K562 (cell line): ENCODE data around the gene TSGA10. TPM values are rescaled to one million over a fixed set of nuclear protein-coding genes. Genes with fewer than 3 reads are reported as not detected.

Experiments
- BMI1 ChIP-seq: fragments of 150-350 bp; IDR thresholded peaks from 2 replicates; pipeline ENCODE4 v1.6.1; 2014; ENCODE audit warnings: low read length
- CBX1 ChIP-seq: sonication (generic); IDR thresholded peaks from 2 replicates; pipeline ENCODE4 v1.6.1; 2016; ENCODE audit warnings: antibody characterized with exemption, low read depth, mild to moderate bottlenecking
- CEBPG ChIP-seq, 3 experiments: fragments of 200-800 bp in 1 of 3; sonication (Bioruptor generic) in 1 of 3; sonication (generic) in 1 of 3; formaldehyde crosslinking in 1 of 3; IDR thresholded peaks in 2 of 3; conservative IDR thresholded peaks in 1 of 3; 2 replicates each; pipeline versions ENCODE4 v1.6.1 to v1.8.0; 2016 to 2022; ENCODE audit warnings: missing compliant biosample characterization in 2 of 3, missing genetic modification characterization in 2 of 3, mild to moderate bottlenecking in 1 of 3, missing genetic modification reagents in 1 of 3
- CHD1 ChIP-seq: fragments of 200-600 bp; sonication (generic); IDR thresholded peaks from one replicate; pipeline ENCODE4 v1.6.1; 2012; ENCODE audit warnings: mild to moderate bottlenecking, moderate library complexity, low read length, inconsistent platforms
- CSDE1 ChIP-seq, 2 experiments: fragments of 450-650 bp; IDR thresholded peaks; 2 replicates each; pipeline ENCODE4 v1.6.1; 2016; ENCODE audit warnings: mild to moderate bottlenecking in 1 of 2
- ELK1 ChIP-seq: sonication (generic); formaldehyde crosslinking; IDR thresholded peaks from 2 replicates; pipeline ENCODE4 v1.8.1; 2022; ENCODE audit warnings: missing genetic modification reagents
- EP300 ChIP-seq: IDR thresholded peaks from 2 replicates; pipeline ENCODE4 v1.6.1; 2012; ENCODE audit warnings: low read length, improper control_type of control experiment
- HNRNPH1 ChIP-seq: fragments of 200-400 bp; formaldehyde crosslinking; optimal IDR thresholded peaks from 2 replicates; pipeline ENCODE3; 2017; ENCODE audit warnings: low read depth, mild to moderate bottlenecking, low read length, moderate library complexity
- KAT7 ChIP-seq: sonication (generic); formaldehyde crosslinking; IDR thresholded peaks from 2 replicates; pipeline ENCODE4 v1.8.0; 2022; ENCODE audit warnings: missing genetic modification reagents, mild to moderate bottlenecking, borderline replicate concordance
- MAFG ChIP-seq: fragments of 450-650 bp; conservative IDR thresholded peaks from 2 replicates; pipeline ENCODE4 v1.6.1; 2016; ENCODE audit warnings: missing genetic modification characterization, missing compliant biosample characterization
- MBD1 ChIP-seq: fragments of 250-450 bp; sonication (Bioruptor Pico); IDR thresholded peaks from 2 replicates; pipeline ENCODE4 v1.8.0; 2022; ENCODE audit warnings: inconsistent platforms
- PBX2 ChIP-seq, 2 experiments: IDR thresholded peaks in 1 of 2; conservative IDR thresholded peaks in 1 of 2; 2 replicates each; pipeline ENCODE4 v1.6.1; 2016; ENCODE audit warnings: low read depth in 2 of 2, mild to moderate bottlenecking in 1 of 2, missing compliant biosample characterization in 1 of 2, missing genetic modification characterization in 1 of 2, moderate library complexity in 1 of 2
- PHTF2 ChIP-seq: fragments of 250-450 bp; sonication (Bioruptor Pico); IDR thresholded peaks from 2 replicates; pipeline ENCODE4 v1.5.0; 2021; ENCODE audit warnings: mild to moderate bottlenecking
- POLR2G ChIP-seq: fragments of 200-400 bp; formaldehyde crosslinking; IDR thresholded peaks from 2 replicates; pipeline ENCODE4 v1.6.1; 2017; ENCODE audit warnings: low read depth, mild to moderate bottlenecking, antibody characterized with exemption, low read length, moderate library complexity
- SNIP1 ChIP-seq: fragments of 450-650 bp; IDR thresholded peaks from 2 replicates; pipeline ENCODE4 v1.7.1; 2017; ENCODE audit warnings: low read depth, mild to moderate bottlenecking
- SUPT5H ChIP-seq: fragments of 450-650 bp; IDR thresholded peaks from 2 replicates; pipeline ENCODE4 v1.6.1; 2016
- TCF15 ChIP-seq: fragments of 250-450 bp; sonication (Bioruptor Pico); IDR thresholded peaks from 2 replicates; pipeline ENCODE4 v1.8.0; 2022; ENCODE audit warnings: moderate library complexity, mild to moderate bottlenecking, inconsistent platforms
- ZNF511 ChIP-seq: sonication (generic); formaldehyde crosslinking; IDR thresholded peaks from 2 replicates; pipeline ENCODE4 v1.8.0; 2022; ENCODE audit warnings: mild to moderate bottlenecking, missing genetic modification reagents
- ZNF76 ChIP-seq: fragments of 250-450 bp; sonication (Bioruptor Pico); IDR thresholded peaks from 2 replicates; pipeline ENCODE4 v1.4.0; 2020; ENCODE audit warnings: mild to moderate bottlenecking, moderate library complexity, borderline replicate concordance
- ZNF79 ChIP-seq: fragments of 250-450 bp; sonication (Bioruptor Pico); IDR thresholded peaks from 2 replicates; pipeline ENCODE4 v1.4.0; 2020; ENCODE audit warnings: low read depth, mild to moderate bottlenecking, moderate library complexity
- polyA plus RNA-seq, 8 experiments: library from polyadenylated mRNA; depleted of rRNA in 4 of 8; stranded (reverse) in 5 of 8; unstranded in 3 of 8; fragments of >200 nt; fragmentation: Nextera tagmentation in 2 of 8; fragmentation: Illumina TruSeq in 1 of 8; extraction: Ambion mirVana in 2 of 8; extraction: Trizol in 1 of 8; gene quantifications; 2 replicates each; pipeline versions ENCODE4 v1.2.1 to v1.2.3, GENCODE V29; 2011 to 2014; ENCODE audit warnings: inconsistent platforms in 1 of 8, missing spikeins in 1 of 8
- total RNA-seq, 7 experiments: library from RNA; depleted of rRNA in 6 of 7; stranded (reverse); fragments of >200 nt in 6 of 7; fragmentation: Illumina TruSeq in 2 of 7; extraction: Trizol in 2 of 7; gene quantifications; 2 replicates each; pipeline versions ENCODE4 v1.2.1 to v1.2.3, GENCODE V29; 2011 to 2021; ENCODE audit warnings: low replicate concordance in 1 of 7

TSGA10 gene
- total and polyA plus RNA-seq, 9 of the 15 experiments (the other 6 are each of a cell fraction or from before 2014, with no cell fraction given), result 2.1 to 11.3 (median 3.2) TPM

GRCh38 chr2:99180755-99181623 lies 26.2 kb upstream of the TSGA10 start, which contains the start of the genes MITD1 and MRPL30 (continued):
- no peak for TF ChIP-seq CHD1
- TF ChIP-seq KAT7 (CRISPR knock-in tag), result peak; percentile 81; the same call in 1 of the 2 replicates
- no peak for TF ChIP-seq MBD1 (CRISPR knock-in tag)
- peak; percentile 85 for TF ChIP-seq POLR2G
- TF ChIP-seq PHTF2 (CRISPR knock-in tag), result no peak
- TF ChIP-seq TCF15 (CRISPR knock-in tag), result no peak
- no peak for TF ChIP-seq ELK1
- no peak for TF ChIP-seq CEBPG (CRISPR knock-in tag; IDR thresholded peaks at IDR 0.05)
- TF ChIP-seq CEBPG (tag; conservative IDR thresholded peaks at IDR 0.05 in 1 of 2, IDR thresholded peaks at IDR 0.05 in 1 of 2), result peak in 1 of 2 experiments; percentile 51; a peak in 1 of 4 replicates
- TF ChIP-seq ZNF511, result peak; percentile 22; the same call in 1 of the 2 replicates
- TF ChIP-seq HNRNPH1, result no peak
- TF ChIP-seq SUPT5H, result peak; percentile 89
- peak; percentile 68 for TF ChIP-seq CBX1
- TF ChIP-seq MAFG, result no peak
- TF ChIP-seq PBX2 (CRISPR knock-in tag; IDR thresholded peaks at IDR 0.05; ENCODE audit: low read depth), result no peak
- peak; percentile 5; the same call in 1 of the 2 replicates for TF ChIP-seq PBX2 (tag; conservative IDR thresholded peaks at IDR 0.05; ENCODE audit: low read depth)
- no peak for TF ChIP-seq SNIP1
- no peak for TF ChIP-seq BMI1
- no peak for TF ChIP-seq ZNF79
- peak; percentile 50; the same call in 1 of the 2 replicates for TF ChIP-seq EP300
- TF ChIP-seq ZNF76 (CRISPR knock-in tag), result peak; percentile 63; the same call in 1 of the 2 replicates
- TF ChIP-seq CSDE1 (IDR thresholded peaks at IDR 0.05), result no peak
